CD4-positive, alpha-beta T cell treated with Interleukin-4 for 1 hour (primary cell): ENCODE data around the gene TTC17.

Experiments used
- DNase-seq, 2 donors: peaks; one replicate each; pipeline ENCODE4 v3.0.0-alpha.2; 2020 to 2022

The TTC17 gene

GRCh38 chr11:43541993-43542392 lies 183.3 kb downstream of the TTC17 start:
- no peak for DNase-seq

GRCh38 chr11:43542750-43543712 lies 184.3 kb downstream of the TTC17 start:
- DNase-seq: no peak
